DOHH2 (cell line): ENCODE data around the gene NDE1.
A peak's percentile ranks its signal among the peaks of the same experiment; 100 is the strongest.

Experiments used
- H3F3A ChIP-seq: fragments of 200-600 bp; sonication (generic), shearing (Covaris generic); 2 replicates; pipeline ENCODE4 v1.6.0; 2016; ENCODE audit warnings: antibody characterized with exemption, mild to moderate bottlenecking; ENCODE audit not compliant: control insufficient read depth, insufficient read depth
- H3K27ac ChIP-seq: fragments of 200-600 bp; sonication (generic); 2 replicates; pipeline ENCODE4 v1.5.1; 2014; ENCODE audit warnings: low read depth, mild to moderate bottlenecking, low read length, moderate library complexity
- H3K27me3 ChIP-seq: fragments of 200-600 bp; sonication (generic); 2 replicates; pipeline ENCODE4 v1.6.1; 2014; ENCODE audit warnings: mild to moderate bottlenecking, low read length, mixed read lengths; ENCODE audit not compliant: control insufficient read depth
- H3K36me3 ChIP-seq: fragments of 200-600 bp; sonication (generic); 2 replicates; pipeline ENCODE4 v1.6.1; 2014; ENCODE audit warnings: mild to moderate bottlenecking, low read length, moderate library complexity, mixed read lengths; ENCODE audit not compliant: control insufficient read depth
- H3K4me1 ChIP-seq: fragments of 200-600 bp; sonication (generic); 2 replicates; pipeline ENCODE4 v1.6.1; 2014; ENCODE audit warnings: mild to moderate bottlenecking, low read length, mixed read lengths; ENCODE audit not compliant: control insufficient read depth
- H3K4me2 ChIP-seq: fragments of 200-600 bp; sonication (generic); 2 replicates; pipeline ENCODE4 v1.6.0; 2014; ENCODE audit warnings: mild to moderate bottlenecking, low read length, moderate library complexity
- H3K4me3 ChIP-seq: fragments of 200-600 bp; sonication (generic); 2 replicates; pipeline ENCODE4 v1.5.1; 2014; ENCODE audit warnings: mild to moderate bottlenecking, low read length, mixed read lengths
- H3K79me2 ChIP-seq: fragments of 200-600 bp; sonication (generic); 2 replicates; pipeline ENCODE4 v1.6.1; 2014; ENCODE audit warnings: mild to moderate bottlenecking, low read length, mixed read lengths; ENCODE audit not compliant: control insufficient read depth
- H3K9me2 ChIP-seq: fragments of 200-600 bp; sonication (generic); replicated peaks from 2 replicates; pipeline ENCODE4 v1.6.1; 2014; ENCODE audit warnings: mild to moderate bottlenecking, low read length, mixed read lengths; ENCODE audit not compliant: control insufficient read depth
- H3K9me3 ChIP-seq: fragments of 200-600 bp; sonication (generic); 2 replicates; pipeline ENCODE4 v1.6.1; 2014; ENCODE audit warnings: antibody characterized with exemption, low read length, mixed read lengths; ENCODE audit not compliant: control insufficient read depth, insufficient read depth
- H4K20me1 ChIP-seq: fragments of 200-600 bp; sonication (generic); 2 replicates; pipeline ENCODE4 v1.6.0; 2014; ENCODE audit warnings: low read depth, mild to moderate bottlenecking, antibody characterized with exemption, low read length, moderate library complexity; ENCODE audit not compliant: control insufficient read depth, insufficient read depth
- CTCF ChIP-seq: fragments of 200-600 bp; sonication (generic); IDR thresholded peaks from one replicate; pipeline ENCODE4 v1.5.1; 2014; ENCODE audit warnings: antibody characterized with exemption, mild to moderate bottlenecking, low read depth, low read length; ENCODE audit not compliant: poor library complexity, severe bottlenecking
- EZH2phosphoT487 ChIP-seq: fragments of 200-600 bp; sonication (generic); IDR thresholded peaks from 2 replicates; pipeline ENCODE4 v1.6.1; 2017; ENCODE audit warnings: borderline replicate concordance, mild to moderate bottlenecking, antibody characterized with exemption, low read length, moderate library complexity, mixed read lengths

The NDE1 gene

GRCh38 chr16:15650019-15650697 is at the start of gene NDE1:
Gene NDE1, plus strand, starts transcription at chr16:15650245. Its CDS starts 14,534 bp downstream, at chr16:15664779.
- H3K36me3 ChIP-seq: peaks cover 30% of the 10 kb centered on the region

GRCh38 chr16:15601212-15601879 is 48.7 kb upstream of the NDE1 start:
- Histone ChIP-seq H3K27me3 (no peaks in the 10 kb centered on the region), H3K27ac (no peak overlapping the region)

More at GRCh38 chr16:15650019-15650697, at the start of gene NDE1:
- TF ChIP-seq CTCF: no peak
- no peak for TF ChIP-seq EZH2phosphoT487
- peaks cover 54% of the 10 kb centered on the region for H3K79me2 ChIP-seq
- peaks cover 8% of the 10 kb centered on the region for H3F3A ChIP-seq
- peak within 1 kb of the TSS; percentile 79 for H3K4me2 ChIP-seq
- H3K9me3 ChIP-seq: no peaks in the 10 kb centered on the region
- no peaks in the 10 kb centered on the region for H3K9me2 ChIP-seq
- H3K27ac ChIP-seq: peak within 1 kb of the TSS; percentile 61
- H3K27me3 ChIP-seq: no peaks in the 10 kb centered on the region
- peak within 1 kb of the TSS; percentile 88 for H3K4me3 ChIP-seq
- H4K20me1 ChIP-seq: 0 out of 2 replicates have a peak, but pooled peaks cover 12% of the 10 kb centered on the region
- H3K4me1 ChIP-seq: peaks cover 40% of the 10 kb centered on the region

GRCh38 chr16:15602285-15603044 is 47.6 kb upstream of the NDE1 start:
- H3K9me3 ChIP-seq: no peaks in the 10 kb centered on the region
- H3K36me3 ChIP-seq: peaks cover 96% of the 10 kb centered on the region
- H3K79me2 ChIP-seq: no peaks in the 10 kb centered on the region
- no peaks in the 10 kb centered on the region for H3F3A ChIP-seq
- no peak overlapping the region for H3K27ac ChIP-seq
- TF ChIP-seq EZH2phosphoT487 (no peak), CTCF (no peak)
- H3K9me2 ChIP-seq: no peaks in the 10 kb centered on the region
- H3K4me1 ChIP-seq: no peaks in the 10 kb centered on the region
- H3K4me2 ChIP-seq: no peak overlapping the region
- H3K27me3 ChIP-seq: no peaks in the 10 kb centered on the region
- H3K4me3 ChIP-seq: no peak overlapping the region
- no peaks in the 10 kb centered on the region for H4K20me1 ChIP-seq

More at GRCh38 chr16:15601212-15601879, 48.7 kb upstream of the NDE1 start:
- Histone ChIP-seq H3F3A (no peaks in the 10 kb centered on the region), H3K4me2 (no peak overlapping the region), H3K4me3 (no peak overlapping the region), H3K9me2 (no peaks in the 10 kb centered on the region), H3K36me3 (peaks cover 97% of the 10 kb centered on the region), H3K79me2 (no peaks in the 10 kb centered on the region), H3K4me1 (no peaks in the 10 kb centered on the region), H3K9me3 (no peaks in the 10 kb centered on the region), H4K20me1 (no peaks in the 10 kb centered on the region)
- no peak for TF ChIP-seq EZH2phosphoT487
- TF ChIP-seq CTCF: no peak
